ENCODE data around the gene CELA3A. TPM values are rescaled to one million over a fixed set of nuclear protein-coding genes. Genes with fewer than 3 reads are reported as not detected.
A peak's percentile ranks its signal among the peaks of the same experiment; 100 is the strongest.

CELA3A gene, protein sequence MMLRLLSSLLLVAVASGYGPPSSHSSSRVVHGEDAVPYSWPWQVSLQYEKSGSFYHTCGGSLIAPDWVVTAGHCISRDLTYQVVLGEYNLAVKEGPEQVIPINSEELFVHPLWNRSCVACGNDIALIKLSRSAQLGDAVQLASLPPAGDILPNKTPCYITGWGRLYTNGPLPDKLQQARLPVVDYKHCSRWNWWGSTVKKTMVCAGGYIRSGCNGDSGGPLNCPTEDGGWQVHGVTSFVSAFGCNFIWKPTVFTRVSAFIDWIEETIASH
- total RNA-seq: not detected

DNA sequence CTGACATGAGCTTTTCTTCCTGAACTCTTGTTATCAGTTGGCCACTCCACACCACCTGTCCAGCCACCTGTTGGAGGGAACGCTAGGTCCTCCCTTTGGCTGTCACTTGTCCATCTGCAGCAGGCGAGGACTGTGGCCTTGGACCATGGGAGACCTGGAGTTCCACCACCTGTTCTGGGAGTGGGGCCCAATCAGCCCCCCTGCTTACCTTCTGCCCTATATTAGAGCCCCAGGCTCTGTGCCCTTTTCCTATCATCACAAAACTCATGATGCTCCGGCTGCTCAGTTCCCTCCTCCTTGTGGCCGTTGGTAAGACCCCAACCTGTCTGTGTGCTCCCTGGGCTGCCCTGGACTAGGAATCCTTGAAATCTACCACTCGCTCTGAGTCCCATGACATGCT lies at the start of gene CELA3A:
TSS of gene CELA3A (plus strand) at position 249 of the 400 bp plus-strand sequence. CDS start at position 267, 18 bp downstream.
- Histone ChIP-seq H3K4me3 (no peak within 1 kb of the TSS), H3K9me3 (no peaks in the 10 kb centered on the region), H3K4me1 (no peaks in the 10 kb centered on the region), H3K27me3 (no peaks in the 10 kb centered on the region), H3K27ac (no peak within 1 kb of the TSS), H3K36me3 (no peaks in the 10 kb centered on the region)
- DNase-seq: no peak
- intact Hi-C loops (cut with DNase I; ENCODE audit: low total_unique reads): no loop called here
- no peak for ATAC-seq
- in situ Hi-C loops (cut with MboI; ENCODE audit: low sequenced_read_pairs in 4 of 4): no loop called here
- TF ChIP-seq, protein P1, sequence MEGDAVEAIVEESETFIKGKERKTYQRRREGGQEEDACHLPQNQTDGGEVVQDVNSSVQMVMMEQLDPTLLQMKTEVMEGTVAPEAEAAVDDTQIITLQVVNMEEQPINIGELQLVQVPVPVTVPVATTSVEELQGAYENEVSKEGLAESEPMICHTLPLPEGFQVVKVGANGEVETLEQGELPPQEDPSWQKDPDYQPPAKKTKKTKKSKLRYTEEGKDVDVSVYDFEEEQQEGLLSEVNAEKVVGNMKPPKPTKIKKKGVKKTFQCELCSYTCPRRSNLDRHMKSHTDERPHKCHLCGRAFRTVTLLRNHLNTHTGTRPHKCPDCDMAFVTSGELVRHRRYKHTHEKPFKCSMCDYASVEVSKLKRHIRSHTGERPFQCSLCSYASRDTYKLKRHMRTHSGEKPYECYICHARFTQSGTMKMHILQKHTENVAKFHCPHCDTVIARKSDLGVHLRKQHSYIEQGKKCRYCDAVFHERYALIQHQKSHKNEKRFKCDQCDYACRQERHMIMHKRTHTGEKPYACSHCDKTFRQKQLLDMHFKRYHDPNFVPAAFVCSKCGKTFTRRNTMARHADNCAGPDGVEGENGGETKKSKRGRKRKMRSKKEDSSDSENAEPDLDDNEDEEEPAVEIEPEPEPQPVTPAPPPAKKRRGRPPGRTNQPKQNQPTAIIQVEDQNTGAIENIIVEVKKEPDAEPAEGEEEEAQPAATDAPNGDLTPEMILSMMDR (IDR thresholded peaks at IDR 0.05 in 4 of 5, conservative IDR thresholded peaks at IDR 0.05 in 1 of 5): no peak
- no peak for TF ChIP-seq POLR2A (IDR thresholded peaks at IDR 0.05)

DNA sequence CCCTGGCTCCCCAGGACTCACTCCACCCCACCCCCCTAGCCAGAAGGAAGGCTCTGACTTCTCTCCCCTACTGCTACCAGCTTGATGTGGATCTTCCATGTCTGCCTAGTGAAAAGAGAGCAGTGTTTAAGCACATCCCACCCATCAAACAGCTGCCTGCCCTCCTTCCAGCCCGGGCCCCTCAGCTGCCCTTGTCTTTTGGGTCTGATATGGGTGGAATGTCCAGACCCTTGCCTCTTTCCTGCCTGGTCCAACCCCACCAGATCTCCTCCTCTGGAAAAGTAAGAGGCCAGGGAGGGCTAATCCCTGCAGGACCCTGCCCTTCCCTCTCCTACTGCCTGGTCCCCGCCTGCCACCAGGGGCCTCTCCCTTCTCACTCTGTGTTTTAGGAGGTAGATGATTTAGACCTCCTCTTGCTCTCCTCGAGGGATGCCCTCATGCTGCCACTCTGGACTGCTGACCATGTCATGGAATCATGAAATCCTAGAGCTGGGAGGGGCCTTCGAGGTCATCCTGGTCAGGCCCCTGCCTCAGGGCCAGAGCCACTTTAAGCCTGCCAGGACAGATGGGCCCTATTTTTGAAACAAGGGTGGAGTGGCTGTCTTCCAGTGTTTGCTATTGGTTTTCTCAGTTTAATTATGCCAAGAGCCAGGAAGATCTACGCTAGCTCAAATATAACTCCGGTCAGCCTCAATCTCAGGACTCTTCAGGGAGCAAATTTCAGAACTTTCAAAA lies 48.5 kb upstream of the CELA3A start:
- H3K9me3 ChIP-seq: no peaks in the 10 kb centered on the region
- no peaks in the 10 kb centered on the region for H3K27me3 ChIP-seq
- in situ Hi-C loops (cut with MboI; ENCODE audit: low sequenced_read_pairs in 4 of 4) (loop anchor here in 2 of 4 donors (25.0 kb wide), 2 partner anchors 91 to 191 kb away; no protein-coding TSS in a partner anchor), intact Hi-C loops (cut with DNase I; ENCODE audit: low total_unique reads) (no loop called here)
- H3K4me3 ChIP-seq: no peak overlapping the region
- DNase-seq: no peak
- no peak for ATAC-seq
- TF ChIP-seq, protein P1 (IDR thresholded peaks at IDR 0.05 in 4 of 5, conservative IDR thresholded peaks at IDR 0.05 in 1 of 5): no peak
- no peak for TF ChIP-seq POLR2A (IDR thresholded peaks at IDR 0.05)
- H3K4me1 ChIP-seq: peaks cover 7 to 19% of the 10 kb centered on the region in 2 donors
- no peak overlapping the region for H3K27ac ChIP-seq
- no peaks in the 10 kb centered on the region for H3K36me3 ChIP-seq

DNA sequence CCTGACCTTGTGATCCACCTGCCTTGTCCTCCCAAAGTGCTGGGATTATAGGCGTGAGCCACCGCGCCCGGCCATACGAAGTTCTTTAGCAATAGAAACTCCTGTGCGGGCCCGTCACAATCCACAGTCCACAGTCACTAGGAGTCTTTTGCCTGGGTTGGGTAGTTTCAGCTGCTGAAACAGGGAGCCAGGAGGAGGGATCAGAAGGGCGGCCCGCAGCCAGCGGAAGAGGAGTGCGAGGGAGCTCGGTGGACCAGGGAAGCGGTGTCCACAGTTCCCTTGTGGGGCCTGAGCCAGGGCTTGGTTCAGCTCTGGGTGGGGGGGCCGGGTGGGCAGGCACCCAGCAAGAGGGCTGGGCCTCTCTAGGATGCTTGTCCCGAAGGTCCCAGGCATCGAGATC lies 46.4 kb upstream of the CELA3A start:
- ATAC-seq (peak; percentile 42 to 50), DNase-seq (peak in 1 of 2 donors; percentile 67)
- Histone ChIP-seq H3K27ac (peak overlapping the region; percentile 59 to 73 (median 66)), H3K27me3 (no peaks in the 10 kb centered on the region), H3K4me1 (peaks cover 7 to 19% of the 10 kb centered on the region in 2 donors), H3K4me3 (no peak overlapping the region), H3K36me3 (no peaks in the 10 kb centered on the region), H3K9me3 (no peaks in the 10 kb centered on the region)
- no peak for TF ChIP-seq POLR2A (IDR thresholded peaks at IDR 0.05)
- intact Hi-C loops (cut with DNase I; ENCODE audit: low total_unique reads): no loop called here
- in situ Hi-C loops (cut with MboI; ENCODE audit: low sequenced_read_pairs in 4 of 4): loop anchor here in 2 of 4 donors (25.0 kb wide), 2 partner anchors 93 to 193 kb away; no protein-coding TSS in a partner anchor

DNA sequence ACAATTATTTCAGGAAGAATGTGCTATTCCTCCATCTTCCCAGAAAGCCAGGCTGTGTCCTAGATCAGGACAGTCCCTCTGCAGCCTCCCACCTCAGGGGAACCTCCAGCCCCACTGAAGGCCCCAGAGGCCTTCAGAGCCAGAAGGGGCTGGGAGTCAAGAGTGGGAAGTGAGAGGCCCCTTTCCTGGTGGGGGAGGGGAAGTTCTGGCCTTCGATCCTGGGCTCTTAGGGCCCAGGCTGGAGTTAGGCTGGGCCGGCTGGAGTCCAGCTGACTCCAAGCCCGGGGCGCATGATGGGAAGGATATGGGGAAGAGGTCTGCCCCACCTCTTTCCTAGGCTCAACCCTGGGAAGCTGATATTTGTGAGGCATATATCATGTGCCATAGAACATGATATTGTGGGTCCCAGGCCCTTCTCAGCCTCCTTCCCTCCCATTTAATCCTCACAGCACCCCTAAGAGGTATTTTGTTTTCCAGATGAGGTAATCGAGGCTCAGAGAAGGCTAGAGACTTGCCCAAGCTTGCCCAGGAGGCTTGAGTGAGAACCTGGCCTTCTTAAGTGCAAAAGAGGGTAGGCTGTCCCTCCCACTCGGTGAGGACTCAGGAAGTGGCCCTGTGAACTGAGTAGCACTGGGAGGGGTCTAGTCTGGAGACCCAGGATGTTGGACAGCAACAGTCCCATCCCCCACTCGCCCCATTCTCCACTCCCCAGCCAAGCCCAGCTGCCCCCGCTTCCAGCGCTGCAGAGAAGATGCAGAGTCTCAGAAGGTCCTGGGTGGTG lies 45.8 kb upstream of the CELA3A start:
- H3K36me3 ChIP-seq: no peaks in the 10 kb centered on the region
- H3K4me1 ChIP-seq: peaks cover 7 to 19% of the 10 kb centered on the region in 2 donors
- DNase-seq (no peak), ATAC-seq (peak; percentile 25 to 32)
- no peak overlapping the region for H3K4me3 ChIP-seq
- H3K27me3 ChIP-seq: no peaks in the 10 kb centered on the region
- peak overlapping the region; percentile 59 to 73 (median 66) for H3K27ac ChIP-seq
- intact Hi-C loops (cut with DNase I; ENCODE audit: low total_unique reads) (no loop called here), in situ Hi-C loops (cut with MboI; ENCODE audit: low sequenced_read_pairs in 4 of 4) (loop anchor here in 2 of 4 donors (25.0 kb wide), 2 partner anchors 93 to 193 kb away; no protein-coding TSS in a partner anchor)
- no peaks in the 10 kb centered on the region for H3K9me3 ChIP-seq
- no peak for TF ChIP-seq POLR2A (IDR thresholded peaks at IDR 0.05)
- TF ChIP-seq, protein P1 (IDR thresholded peaks at IDR 0.05 in 4 of 5, conservative IDR thresholded peaks at IDR 0.05 in 1 of 5): no peak
